Kidney (tissue), 14 donors: ENCODE results near the gene OFD1. TPM values are rescaled to one million over a fixed set of nuclear protein-coding genes. Genes with fewer than 3 reads are reported as not detected.
"Not testable (repeated sequence)": the region's sequence is repeated elsewhere in the genome, so short reads cannot be mapped to it uniquely, and the experiment has no call there.

Experiments used
- DNase-seq, 5 donors: peaks; one replicate each; pipeline ENCODE4 v3.0.0-alpha.2; 2013 to 2020
- FAIRE-seq: peaks from 2 replicates; lab custom pipeline; 2012; peaks lifted over from hg19 to GRCh38; lab: Jason Lieb, UNC
- H3K27ac ChIP-seq, 2 donors: one replicate each; pipeline ENCODE4 v1.7.0; 2013; ENCODE audit warnings: low read depth in 2 of 2, low read length in 2 of 2, inconsistent platforms in 1 of 2
- H3K27me3 ChIP-seq: one replicate; pipeline ENCODE4 v1.7.1; 2013; ENCODE audit warnings: low read length, inconsistent platforms; ENCODE audit not compliant: control insufficient read depth, insufficient read depth
- H3K36me3 ChIP-seq, 3 donors: one replicate each; pipeline versions ENCODE4 v1.7.0 to v1.7.1; 2013; ENCODE audit warnings: low read length in 3 of 3, control low read depth in 1 of 3, inconsistent platforms in 1 of 3; ENCODE audit not compliant: insufficient read depth in 3 of 3, control insufficient read depth in 2 of 3
- H3K4me1 ChIP-seq, 3 donors: one replicate each; pipeline versions ENCODE4 v1.7.0 to v1.7.1; 2013; ENCODE audit warnings: low read length in 3 of 3, inconsistent platforms in 1 of 3, low read depth in 1 of 3; ENCODE audit not compliant: control insufficient read depth in 2 of 3, insufficient read depth in 2 of 3
- H3K4me3 ChIP-seq, 3 donors: one replicate each; pipeline versions ENCODE4 v1.7.0 to v1.8.1; 2013; ENCODE audit warnings: low read length in 3 of 3, control low read depth in 1 of 3, inconsistent platforms in 1 of 3
- H3K9ac ChIP-seq, 3 donors: one replicate each; pipeline versions ENCODE4 v1.7.0 to v1.7.1; 2013; ENCODE audit warnings: low read length in 3 of 3, control low read depth in 1 of 3, inconsistent platforms in 1 of 3
- H3K9me3 ChIP-seq, 3 donors: one replicate each; pipeline versions ENCODE4 v1.7.0 to v1.7.1; 2013; ENCODE audit warnings: low read length in 3 of 3, control low read depth in 1 of 3, inconsistent platforms in 1 of 3; ENCODE audit not compliant: control insufficient read depth in 2 of 3, insufficient read depth in 1 of 3
- CTCF ChIP-seq: IDR thresholded peaks from 3 replicates; pipeline ENCODE4 v1.5.1; 2012; ENCODE audit warnings: mild to moderate bottlenecking, moderate library complexity, borderline replicate concordance; ENCODE audit not compliant: insufficient read depth; ENCODE audit errors: extremely low read depth
- intact Hi-C: fragments of 100-400 bp; cut with DNase I; formaldehyde crosslinking; loops from one replicate; pipeline ENCODE4 v1.11.1; 2022
- polyA plus RNA-seq: library from polyadenylated mRNA; stranded (reverse); fragments of 350-450 nt; fragmentation: Illumina TruSeq; extraction: RNeasy Lipid Tissue Mini Kit (QIAGEN cat#74804); gene quantifications from one replicate; pipeline ENCODE4 v1.2.3, GENCODE V29; 2014; ENCODE audit warnings: low read depth, low replicate concordance; ENCODE audit not compliant: insufficient read depth
- total RNA-seq: library from RNA; stranded (reverse); fragmentation: NEBNext Ultra II Directional; extraction: Animal tissue kit (Norgen Biotek cat#: 25700); gene quantifications from one replicate; pipeline ENCODE4 v1.2.1, GENCODE V29; 2021
- donor health status: control.
- donor health status: control.
- donor health status: control.
- donor health status: control.
- donor health status: control.
- donor health status: DM: yes; HTN: yes; CAD: no.
- donor health status: Normal renal cell carcinoma (clear cell type).

The OFD1 gene
- total and polyA plus RNA-seq, 2 donors from 2014 or later: 20.6 to 42.0 TPM

DNA sequence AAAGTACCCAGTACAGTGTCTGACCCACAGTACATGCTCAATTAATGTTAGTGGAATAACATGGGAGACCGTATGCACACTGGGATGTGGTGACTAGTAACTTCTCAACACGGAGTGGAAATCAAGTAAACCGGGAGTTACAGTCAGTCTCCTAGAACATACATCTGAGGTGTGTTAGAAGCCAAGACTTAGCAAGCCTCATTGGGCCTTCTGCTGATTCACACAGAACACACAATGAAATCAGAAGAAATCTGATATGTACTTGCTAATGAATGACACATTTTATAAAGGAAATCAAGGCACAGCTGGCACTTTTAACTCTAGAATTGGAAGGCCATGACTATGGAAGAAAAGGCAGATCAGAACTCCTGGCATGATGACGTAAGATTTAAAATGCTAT, 13.2 kb upstream of the OFD1 start:
- Histone ChIP-seq H3K4me1 (no peaks in the 10 kb centered on the region), H3K27ac (no peak overlapping the region), H3K27me3 (no peaks in the 10 kb centered on the region), H3K4me3 (no peak overlapping the region), H3K9me3 (no peaks in the 10 kb centered on the region), H3K9ac (no peak overlapping the region), H3K36me3 (peaks cover 0 to 5% (median 5%) of the 10 kb centered on the region in 3 donors)
- FAIRE-seq: no peak
- TF ChIP-seq CTCF: no peak
- DNase-seq: no peak
- intact Hi-C loops: no loop called here

DNA sequence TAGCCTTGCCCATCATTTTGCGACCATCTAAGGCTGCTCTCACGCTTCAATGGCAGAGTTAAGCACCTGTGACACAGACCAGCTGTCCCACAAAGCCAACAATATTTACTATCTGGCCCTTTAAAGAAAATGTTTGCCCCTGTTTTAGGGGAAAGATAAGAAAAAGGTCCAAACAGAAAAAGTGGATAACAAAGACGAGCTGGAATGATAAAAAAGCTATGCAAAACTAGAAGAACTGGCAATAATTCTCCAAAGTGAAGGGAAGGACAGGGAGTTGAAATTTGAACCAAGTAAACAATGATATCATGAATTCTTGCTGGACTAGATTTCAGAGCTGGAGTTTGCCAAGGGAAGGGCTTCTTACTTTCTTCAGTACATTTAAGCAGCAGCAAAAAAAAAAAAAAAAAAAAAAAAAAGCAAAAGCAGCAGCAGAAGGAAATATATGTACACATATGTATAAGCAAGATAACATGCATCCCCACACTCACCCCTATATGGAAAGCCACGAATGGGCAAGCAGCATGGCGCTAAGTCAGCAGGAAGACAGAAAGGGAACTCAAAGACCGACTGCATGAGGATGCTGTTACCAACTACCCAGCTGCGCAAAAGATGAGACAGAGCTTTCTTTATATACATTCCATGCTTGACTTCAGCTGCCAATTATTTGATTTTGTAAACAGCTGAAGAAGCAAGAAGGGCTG, 12.6 kb upstream of the OFD1 start:
- Histone ChIP-seq H3K9ac (no peak overlapping the region), H3K27ac (no peak overlapping the region), H3K9me3 (no peaks in the 10 kb centered on the region), H3K4me3 (no peak overlapping the region), H3K27me3 (no peaks in the 10 kb centered on the region), H3K36me3 (peaks cover 0 to 5% (median 4%) of the 10 kb centered on the region in 3 donors), H3K4me1 (no peaks in the 10 kb centered on the region)
- no peak for FAIRE-seq
- intact Hi-C loops: no loop called here
- DNase-seq: peak in 2 of 5 donors; percentile 48 to 56
- no peak for TF ChIP-seq CTCF

GRCh38 chrX:13724878-13725277, 9.7 kb upstream of the OFD1 start:
- H3K27me3 ChIP-seq, FAIRE-seq, intact Hi-C loops, H3K9me3 ChIP-seq, H3K4me3 ChIP-seq, H3K9ac ChIP-seq, H3K27ac ChIP-seq, H3K36me3 ChIP-seq, H3K4me1 ChIP-seq, DNase-seq: not testable (repeated sequence)

DNA sequence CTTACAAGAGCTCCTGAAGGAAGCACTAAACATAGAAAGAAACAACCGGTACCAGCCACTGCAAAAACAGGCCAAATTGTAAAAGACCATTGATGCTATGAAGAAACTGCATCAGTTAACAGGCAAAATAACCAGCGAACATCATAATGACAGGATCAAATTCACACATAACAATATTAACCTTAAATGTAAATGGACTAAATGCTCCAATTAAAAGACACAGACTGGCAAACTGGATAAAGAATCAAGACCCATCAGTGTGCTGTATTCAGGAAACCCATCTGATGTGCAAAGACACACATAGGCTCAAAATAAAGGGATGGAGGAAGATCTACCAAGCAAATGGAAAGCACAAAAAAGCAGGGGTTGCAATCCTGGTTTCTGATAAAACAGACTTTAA, 8.0 kb upstream of the OFD1 start:
- H3K27ac ChIP-seq, H3K36me3 ChIP-seq, H3K9me3 ChIP-seq, H3K4me1 ChIP-seq, DNase-seq, intact Hi-C loops, FAIRE-seq, H3K9ac ChIP-seq, H3K27me3 ChIP-seq, H3K4me3 ChIP-seq: not testable (repeated sequence)

DNA sequence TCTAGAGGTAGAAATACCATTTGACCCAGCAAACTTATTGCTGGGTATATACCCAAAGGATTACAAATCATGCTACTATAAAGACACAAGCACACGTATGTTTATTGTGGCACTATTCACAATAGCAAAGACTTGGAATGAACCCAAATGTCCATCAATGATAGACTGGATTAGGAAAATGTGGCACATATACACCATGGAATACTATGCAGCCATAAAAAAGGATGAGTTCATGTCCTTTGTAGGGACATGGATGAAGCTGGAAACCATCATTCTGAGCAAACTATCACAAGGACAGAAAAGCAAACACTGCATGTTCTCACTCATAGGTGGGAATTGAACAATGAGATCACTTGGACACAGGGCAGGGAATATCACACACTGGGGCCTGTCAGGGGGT, 4.0 kb upstream of the OFD1 start:
- H3K9me3 ChIP-seq, FAIRE-seq, H3K36me3 ChIP-seq, H3K9ac ChIP-seq, H3K27ac ChIP-seq, H3K4me3 ChIP-seq, intact Hi-C loops, H3K27me3 ChIP-seq, DNase-seq, H3K4me1 ChIP-seq: not testable (repeated sequence)
